Fibroblast of villous mesenchyme (primary cell): ENCODE data around the gene KRT7. TPM values are rescaled to one million over a fixed set of nuclear protein-coding genes. Genes with fewer than 3 reads are reported as not detected.
A peak's percentile ranks its signal among the peaks of the same experiment; 100 is the strongest.

ENCODE experiments used
- DNase-seq: peaks from one replicate; pipeline ENCODE4 v3.0.0-alpha.2; 2010; ENCODE audit warnings: low read depth
- H3K4me3 ChIP-seq: 2 replicates; pipeline ENCODE4 v1.5.1; 2011; ENCODE audit warnings: low read depth, mild to moderate bottlenecking, low read length
- CTCF ChIP-seq: IDR thresholded peaks from 2 replicates; pipeline ENCODE4 v1.5.1; 2012; ENCODE audit warnings: low read depth, mild to moderate bottlenecking, low read length; ENCODE audit not compliant: insufficient read depth
- total RNA-seq: library from RNA; depleted of rRNA; stranded (reverse); fragments of >200 nt; gene quantifications from 2 replicates; pipeline ENCODE4 v1.2.3, GENCODE V29; 2012

Gene KRT7
- 20.6 and 36.7 TPM in 2 replicates for total RNA-seq

- DNase-seq: no peak
- no peak within 1 kb of the TSS for H3K4me3 ChIP-seq
- no peak for TF ChIP-seq CTCF
Observed at GRCh38 chr12:52232674-52233461, at the start of gene KRT7. Gene KRT7 (plus strand): TSS chr12:52233243. CDS start chr12:52233297, 54 bp downstream.

GRCh38 chr12:52183544-52183910 is 49.5 kb upstream of the KRT7 start:
- no peak for TF ChIP-seq CTCF
- H3K4me3 ChIP-seq: no peak overlapping the region
- no peak for DNase-seq

- no peak overlapping the region for H3K4me3 ChIP-seq
- TF ChIP-seq CTCF: no peak
- DNase-seq: no peak
Observed at GRCh38 chr12:52183971-52184370, 49.1 kb upstream of the KRT7 start.

- peak; percentile 28 for DNase-seq
- H3K4me3 ChIP-seq: no peak overlapping the region
- no peak for TF ChIP-seq CTCF
Observed at GRCh38 chr12:52184813-52185212, 48.2 kb upstream of the KRT7 start.

GRCh38 chr12:52185400-52185967 is 47.6 kb upstream of the KRT7 start:
- no peak for DNase-seq
- H3K4me3 ChIP-seq: no peak overlapping the region
- TF ChIP-seq CTCF: no peak

GRCh38 chr12:52186118-52186840 is 46.8 kb upstream of the KRT7 start:
- peak; percentile 63 for DNase-seq

More at GRCh38 chr12:52186118-52186840, 46.8 kb upstream of the KRT7 start:
- no peak overlapping the region for H3K4me3 ChIP-seq
- no peak for TF ChIP-seq CTCF
